ENCODE results near the gene CRY2. TPM values are rescaled to one million over a fixed set of nuclear protein-coding genes. Genes with fewer than 3 reads are reported as not detected.
"Not testable (repeated sequence)": the region's sequence is repeated elsewhere in the genome, so short reads cannot be mapped to it uniquely, and the experiment has no call there.

Gene CRY2
- total and polyA plus RNA-seq, 8 donors, result 15.3 to 29.4 (median 20.7) TPM

DNA sequence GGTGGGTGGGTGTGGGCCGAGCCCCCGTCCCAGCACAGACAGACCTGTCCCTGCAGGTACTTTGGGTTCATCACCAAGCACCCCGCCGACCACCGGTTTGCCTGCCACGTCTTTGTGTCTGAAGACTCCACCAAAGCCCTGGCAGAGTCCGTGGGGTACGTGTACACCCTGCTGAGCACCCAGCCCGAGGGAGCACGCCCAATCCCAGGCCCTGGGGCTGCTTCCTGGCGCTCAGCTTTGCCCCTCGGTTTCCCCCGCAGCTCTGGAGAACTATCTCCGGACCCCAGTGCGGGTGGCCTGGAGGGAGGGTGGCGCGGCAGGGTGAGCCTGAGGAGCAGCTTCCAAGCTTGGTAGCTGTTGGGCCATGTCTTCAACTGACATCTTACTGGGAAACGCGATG, 57.8 kb downstream of the CRY2 start:
- FAIRE-seq (no peak), DNase-seq (peak in 2 of 6 donors; percentile 34 to 80), ATAC-seq (no peak)
- TF ChIP-seq, protein P1, sequence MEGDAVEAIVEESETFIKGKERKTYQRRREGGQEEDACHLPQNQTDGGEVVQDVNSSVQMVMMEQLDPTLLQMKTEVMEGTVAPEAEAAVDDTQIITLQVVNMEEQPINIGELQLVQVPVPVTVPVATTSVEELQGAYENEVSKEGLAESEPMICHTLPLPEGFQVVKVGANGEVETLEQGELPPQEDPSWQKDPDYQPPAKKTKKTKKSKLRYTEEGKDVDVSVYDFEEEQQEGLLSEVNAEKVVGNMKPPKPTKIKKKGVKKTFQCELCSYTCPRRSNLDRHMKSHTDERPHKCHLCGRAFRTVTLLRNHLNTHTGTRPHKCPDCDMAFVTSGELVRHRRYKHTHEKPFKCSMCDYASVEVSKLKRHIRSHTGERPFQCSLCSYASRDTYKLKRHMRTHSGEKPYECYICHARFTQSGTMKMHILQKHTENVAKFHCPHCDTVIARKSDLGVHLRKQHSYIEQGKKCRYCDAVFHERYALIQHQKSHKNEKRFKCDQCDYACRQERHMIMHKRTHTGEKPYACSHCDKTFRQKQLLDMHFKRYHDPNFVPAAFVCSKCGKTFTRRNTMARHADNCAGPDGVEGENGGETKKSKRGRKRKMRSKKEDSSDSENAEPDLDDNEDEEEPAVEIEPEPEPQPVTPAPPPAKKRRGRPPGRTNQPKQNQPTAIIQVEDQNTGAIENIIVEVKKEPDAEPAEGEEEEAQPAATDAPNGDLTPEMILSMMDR (IDR thresholded peaks at IDR 0.05), result no peak
- Histone ChIP-seq H3K9me3 (no peaks in the 10 kb centered on the region), H3K27ac (peak overlapping the region; percentile 65 to 87 (median 76)), H3K27me3 (no peaks in the 10 kb centered on the region), H3K36me3 (peaks cover 0 to 21% (median 3%) of the 10 kb centered on the region in 3 donors), H3K4me3 (no peak overlapping the region), H3K4me1 (peaks cover 19 to 34% (median 31%) of the 10 kb centered on the region in 3 donors)
- intact Hi-C loops (cut with DNase I), result no loop called here
- 85 to 88% methylated on average over 19 of the region's 19 CpGs for WGBS, 2 donors

DNA sequence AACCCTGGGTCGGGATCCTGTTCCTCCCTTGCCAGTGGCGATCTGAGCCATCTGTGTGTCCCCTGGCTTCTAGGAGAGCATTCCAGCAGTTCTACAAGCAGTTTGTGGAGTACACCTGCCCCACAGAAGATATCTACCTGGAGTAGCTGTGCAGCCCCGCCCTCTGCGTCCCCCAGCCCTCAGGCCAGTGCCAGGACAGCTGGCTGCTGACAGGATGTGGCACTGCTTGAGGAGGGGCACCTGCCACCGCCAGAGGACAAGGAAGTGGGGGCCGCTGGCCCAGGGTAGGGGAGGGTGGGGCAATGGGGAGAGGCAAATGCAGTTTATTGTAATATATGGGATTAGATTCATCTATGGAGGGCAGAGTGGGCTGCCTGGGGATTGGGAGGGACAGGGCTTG, 58.3 kb downstream of the CRY2 start:
- peak in 4 of 6 donors; percentile 56 to 82 (median 68) for DNase-seq
- H3K36me3 ChIP-seq, result peaks cover 0 to 25% (median 7%) of the 10 kb centered on the region in 3 donors
- peaks cover 19 to 34% (median 31%) of the 10 kb centered on the region in 3 donors for H3K4me1 ChIP-seq
- intact Hi-C loops (cut with DNase I); H3K27me3 ChIP-seq; H3K9me3 ChIP-seq; FAIRE-seq; H3K4me3 ChIP-seq: not testable (repeated sequence)
- ATAC-seq, result peak; percentile 8 to 29 (median 17)
- peak overlapping the region; percentile 65 to 87 (median 76) for H3K27ac ChIP-seq
- 28 to 54% methylated on average over 6 of the region's 6 CpGs for WGBS, 2 donors

DNA sequence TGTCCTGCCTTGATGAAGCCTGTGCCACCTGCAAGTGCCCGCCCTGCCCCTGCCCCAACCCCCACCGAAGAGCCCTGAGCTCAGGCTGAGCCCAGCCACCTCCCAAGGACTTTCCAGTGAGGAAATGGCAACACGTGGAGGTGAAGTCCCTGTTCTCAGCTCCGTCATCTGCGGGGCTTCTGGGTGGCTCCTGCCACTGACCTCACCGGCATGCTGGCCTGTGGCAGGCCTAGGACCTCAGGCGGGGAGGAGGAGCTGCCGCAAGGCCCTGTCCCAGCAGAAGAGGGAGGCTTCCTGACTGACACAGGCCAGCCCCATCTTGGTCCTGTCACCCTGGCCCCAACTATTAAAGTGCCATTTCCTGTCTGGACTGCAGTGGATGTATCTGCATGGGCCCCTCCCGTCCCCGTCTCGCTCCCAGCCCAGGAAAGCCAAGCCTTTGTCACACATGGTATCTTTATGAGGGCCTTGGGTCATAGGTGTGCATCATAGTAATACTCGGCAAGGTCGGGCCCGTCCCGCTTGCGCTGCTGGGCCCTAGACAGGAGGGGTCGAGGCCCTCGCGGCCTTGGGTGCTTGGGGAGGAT, 58.9 kb downstream of the CRY2 start:
- peak; percentile 79 to 96 (median 94) for DNase-seq

DNA sequence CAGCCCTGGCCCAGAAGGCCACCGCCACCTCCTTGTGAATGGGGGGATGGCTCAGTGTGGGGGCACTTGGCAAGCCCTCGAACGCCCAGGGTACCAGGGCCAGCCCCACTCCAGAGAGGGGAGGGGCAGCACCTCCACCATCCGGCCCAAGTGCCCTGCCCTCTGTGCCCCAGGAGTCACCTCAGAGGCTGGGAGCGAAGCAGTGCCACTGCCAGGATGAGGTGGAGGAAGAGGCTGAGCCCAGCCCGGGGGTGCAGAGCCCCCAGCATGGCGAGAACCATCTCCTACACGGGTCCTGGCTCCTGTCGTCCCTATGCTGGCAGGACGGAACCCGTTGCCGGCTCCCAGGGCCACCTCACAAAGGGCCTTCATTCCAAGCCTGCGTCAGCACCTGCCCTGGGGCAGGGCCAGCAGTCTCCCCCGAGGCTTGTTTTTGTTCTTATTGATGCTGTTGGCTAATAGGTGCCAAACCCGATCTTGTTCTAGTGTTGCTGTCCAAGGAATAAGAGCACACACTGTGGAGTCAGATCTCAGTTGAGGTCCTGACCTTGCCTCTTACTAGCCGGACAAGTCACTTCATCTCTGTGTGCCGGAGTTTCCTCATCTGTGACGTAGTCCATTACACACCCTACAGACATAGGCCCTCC, 59.8 kb downstream of the CRY2 start, which contains the start of gene FREY1:
TSS of gene FREY1 (minus strand) at position 307 of the 647 bp plus-strand sequence. CDS start at position 281, 26 bp downstream.
- FAIRE-seq (no peak), ATAC-seq (peak; percentile 7 to 24 (median 14)), DNase-seq (peak in 3 of 6 donors; percentile 53 to 80 (median 69))
- no peak within 1 kb of the TSS for H3K4me3 ChIP-seq
- TF ChIP-seq, protein P1 (IDR thresholded peaks at IDR 0.05), result no peak
- H3K9me3 ChIP-seq, result no peaks in the 10 kb centered on the region
- WGBS, 2 donors, result 51 to 63% methylated on average over 18 of the region's 18 CpGs
- peak within 1 kb of the TSS; percentile 70 to 87 (median 80) for H3K27ac ChIP-seq
- peaks cover 19 to 34% (median 31%) of the 10 kb centered on the region in 3 donors for H3K4me1 ChIP-seq
- H3K36me3 ChIP-seq, result peaks cover 8 to 31% (median 9%) of the 10 kb centered on the region in 3 donors
- intact Hi-C loops (cut with DNase I), result no loop called here
- no peaks in the 10 kb centered on the region for H3K27me3 ChIP-seq

More for the DNA sequence above, 58.9 kb downstream of the CRY2 start:
- Histone ChIP-seq H3K27me3 (no peaks in the 10 kb centered on the region), H3K27ac (peak overlapping the region; percentile 70 to 87 (median 80)), H3K4me1 (peaks cover 19 to 34% (median 31%) of the 10 kb centered on the region in 3 donors), H3K36me3 (peaks cover 5 to 31% (median 8%) of the 10 kb centered on the region in 3 donors), H3K9me3 (no peaks in the 10 kb centered on the region), H3K4me3 (no peak overlapping the region)
- TF ChIP-seq, protein P1 (IDR thresholded peaks at IDR 0.05), result no peak
- 27 to 40% methylated on average over 19 of the region's 19 CpGs for WGBS, 2 donors
- FAIRE-seq, result no peak
- intact Hi-C loops (cut with DNase I), result no loop called here
- ATAC-seq, result peak; percentile 76 to 85 (median 83)

DNA sequence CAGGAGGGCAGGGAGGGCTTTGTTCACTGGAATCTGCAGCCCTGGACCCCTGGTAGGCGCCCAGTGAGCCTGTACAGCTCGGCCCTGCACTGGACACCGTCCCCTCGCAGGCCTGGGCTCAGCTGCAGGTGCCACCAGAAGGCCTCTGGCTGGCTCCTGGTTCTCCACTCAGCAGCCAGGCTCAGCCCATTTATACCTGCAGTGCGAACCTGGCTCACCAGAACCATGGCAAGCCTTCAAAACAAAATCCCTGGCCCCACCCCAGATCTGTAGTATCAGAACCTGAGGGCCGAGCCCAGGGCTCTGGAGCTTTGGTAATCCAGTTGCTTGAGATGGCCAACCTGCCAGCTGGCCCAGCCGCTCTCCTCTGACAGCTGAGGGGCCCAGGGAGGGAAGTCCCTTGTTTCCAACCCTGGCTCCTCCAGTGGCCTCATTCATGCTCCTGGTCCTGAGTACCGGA, 60.7 kb downstream of the CRY2 start:
- peak in 3 of 4 donors; percentile 4 to 13 (median 11) for ATAC-seq
- H3K27ac ChIP-seq, result peak overlapping the region; percentile 70 to 87 (median 80)
- peak in 5 of 6 donors; percentile 51 to 87 (median 85) for DNase-seq
- FAIRE-seq, result no peak
- H3K9me3 ChIP-seq, result no peaks in the 10 kb centered on the region
- H3K36me3 ChIP-seq, result peaks cover 8 to 22% (median 14%) of the 10 kb centered on the region in 3 donors
- no peaks in the 10 kb centered on the region for H3K27me3 ChIP-seq
- WGBS, 2 donors, result 40 to 50% methylated on average over 8 of the region's 8 CpGs
- TF ChIP-seq, protein P1 (IDR thresholded peaks at IDR 0.05), result no peak
- intact Hi-C loops (cut with DNase I), result no loop called here
- H3K4me3 ChIP-seq, result no peak overlapping the region
- H3K4me1 ChIP-seq, result peaks cover 19 to 34% (median 31%) of the 10 kb centered on the region in 3 donors

All from pancreas (tissue), 10 donors.